Endodermal cell (in vitro differentiated cells): Measurements from ENCODE around the gene PIK3R2. TPM values are rescaled to one million over a fixed set of nuclear protein-coding genes. Genes with fewer than 3 reads are reported as not detected.
A peak's percentile ranks its signal among the peaks of the same experiment; 100 is the strongest.
"Not testable (repeated sequence)": the region's sequence is repeated elsewhere in the genome, so short reads cannot be mapped to it uniquely, and the experiment has no call there.

ENCODE experiments used
- DNase-seq: peaks from one replicate; pipeline ENCODE4 v3.0.0-alpha.2; 2017
- H3K27ac ChIP-seq: 2 replicates; pipeline ENCODE4 v1.5.1; 2013; ENCODE audit warnings: mild to moderate bottlenecking, low read depth, low read length, moderate library complexity
- H3K27me3 ChIP-seq: 2 replicates; pipeline ENCODE4 v1.6.1; 2013; ENCODE audit warnings: mild to moderate bottlenecking, low read length, moderate library complexity; ENCODE audit not compliant: insufficient read depth, control insufficient read depth, poor library complexity, severe bottlenecking
- H3K36me3 ChIP-seq: 2 replicates; pipeline ENCODE4 v1.7.0; 2013; ENCODE audit warnings: mild to moderate bottlenecking, low read length, moderate library complexity; ENCODE audit not compliant: control insufficient read depth, insufficient read depth
- H3K4me1 ChIP-seq: one replicate; pipeline ENCODE4 v1.7.0; 2013; ENCODE audit warnings: low read length; ENCODE audit not compliant: control insufficient read depth, insufficient read depth
- H3K4me3 ChIP-seq: 2 replicates; pipeline ENCODE4 v1.5.1; 2013; ENCODE audit warnings: mild to moderate bottlenecking, low read length, moderate library complexity
- H3K9ac ChIP-seq: 2 replicates; pipeline ENCODE4 v1.6.1; 2013; ENCODE audit warnings: mild to moderate bottlenecking, low read length, moderate library complexity; ENCODE audit not compliant: poor library complexity, severe bottlenecking; ENCODE audit errors: extremely low read depth
- H3K9me3 ChIP-seq: 2 replicates; pipeline ENCODE4 v1.6.1; 2013; ENCODE audit warnings: mild to moderate bottlenecking, low read length, moderate library complexity; ENCODE audit not compliant: control insufficient read depth
- H3K27ac Mint-ChIP-seq: 2 replicates; pipeline ENCODE4 v1.8.0; 2020; ENCODE audit warnings: mixed read lengths
- H3K27me3 Mint-ChIP-seq: 2 replicates; pipeline ENCODE4 v1.8.0; 2021; ENCODE audit warnings: mild to moderate bottlenecking, mixed read lengths; ENCODE audit not compliant: insufficient read depth
- H3K36me3 Mint-ChIP-seq: 2 replicates; pipeline ENCODE4 v1.8.0; 2020; ENCODE audit warnings: low read depth, mixed read lengths
- H3K4me1 Mint-ChIP-seq: 2 replicates; pipeline ENCODE4 v1.8.0; 2020; ENCODE audit warnings: mixed read lengths
- H3K4me3 Mint-ChIP-seq: 2 replicates; pipeline ENCODE4 v1.8.0; 2020; ENCODE audit warnings: mild to moderate bottlenecking, moderate library complexity, mixed read lengths
- H3K9me3 Mint-ChIP-seq: 2 replicates; pipeline ENCODE4 v1.8.0; 2020; ENCODE audit warnings: mild to moderate bottlenecking, mixed read lengths
- CTCF ChIP-seq: fragments of 200-600 bp; sonication (generic); conservative IDR thresholded peaks from 2 replicates; pipeline ENCODE4 v1.5.0; 2021; ENCODE audit warnings: antibody characterized with exemption, mild to moderate bottlenecking
- WGBS, 2 experiments: methylation state at CpG; one replicate each; pipeline versions ENCODE4 v1.1.5 to v1.1.7; 2013; ENCODE audit warnings: missing lambda C conversion rate in 2 of 2, mixed read lengths in 1 of 2; ENCODE audit not compliant: insufficient coverage in 1 of 2, insufficient read length in 1 of 2; 5-methylcytosine and 5-hydroxymethylcytosine counted together
- total RNA-seq, 2 donors: library from RNA; stranded (reverse); fragmentation: NEBNext Ultra II Directional in 1 of 2; extraction: Animal tissue kit (Norgen Biotek cat#: 25700) in 1 of 2; gene quantifications; 2 replicates in 1 of 2; 3 replicates in 1 of 2; pipeline ENCODE4 v1.2.1, GENCODE V29; 2021

PIK3R2 gene
- total RNA-seq, 2 donors from 2014 or later = 52.9 to 58.8 TPM

- Mint-ChIP-seq H3K36me3 (peaks cover 10% of the 10 kb centered on the region), H3K9me3 (no peaks in the 10 kb centered on the region), H3K27me3 (no peaks in the 10 kb centered on the region), H3K27ac (peak overlapping the region; percentile 50), H3K4me3 (no peak overlapping the region), H3K4me1 (peaks cover 7% of the 10 kb centered on the region)
- Histone ChIP-seq H3K9ac (no peak overlapping the region), H3K9me3 (no peaks in the 10 kb centered on the region), H3K4me1 (no peaks in the 10 kb centered on the region), H3K4me3 (no peak overlapping the region), H3K36me3 (peaks cover 13% of the 10 kb centered on the region), H3K27me3 (no peaks in the 10 kb centered on the region), H3K27ac (peak overlapping the region; percentile 66)
- WGBS, 2 experiments = 92 to 98% methylated on average over 11 to 22 of the region's 22 CpGs
- no peak for TF ChIP-seq CTCF
- DNase-seq = no peak
These were observed 4.0 kb downstream of the PIK3R2 start for GRCh38 chr19:18156841-18157464.

- DNase-seq = peak; percentile 72
- Histone ChIP-seq H3K9me3 (no peaks in the 10 kb centered on the region), H3K9ac (no peak overlapping the region), H3K36me3 (peaks cover 17% of the 10 kb centered on the region), H3K27me3 (no peaks in the 10 kb centered on the region), H3K4me3 (no peak overlapping the region), H3K27ac (peak overlapping the region; percentile 66), H3K4me1 (no peaks in the 10 kb centered on the region)
- Mint-ChIP-seq H3K4me1 (peaks cover 7% of the 10 kb centered on the region), H3K4me3 (no peak overlapping the region), H3K9me3 (no peaks in the 10 kb centered on the region), H3K36me3 (peaks cover 13% of the 10 kb centered on the region), H3K27ac (no peak overlapping the region), H3K27me3 (no peaks in the 10 kb centered on the region)
- no peak for TF ChIP-seq CTCF
- WGBS, 2 experiments = 62 to 77% methylated on average over 13 to 18 of the region's 18 CpGs
These were observed 4.6 kb downstream of the PIK3R2 start for GRCh38 chr19:18157465-18158063.

GRCh38 chr19:18158467-18158866 is 5.5 kb downstream of the PIK3R2 start:
- H3K4me3 ChIP-seq = no peak overlapping the region
- no peak for DNase-seq
- no peaks in the 10 kb centered on the region for H3K9me3 ChIP-seq
- Mint-ChIP-seq H3K9me3 (no peaks in the 10 kb centered on the region), H3K27ac (no peak overlapping the region), H3K36me3 (peaks cover 20% of the 10 kb centered on the region), H3K4me3 (no peak overlapping the region), H3K27me3 (no peaks in the 10 kb centered on the region), H3K4me1 (peaks cover 7% of the 10 kb centered on the region)
- no peak overlapping the region for H3K9ac ChIP-seq
- 90 to 100% methylated on average over 2 to 4 of the region's 4 CpGs for WGBS, 2 experiments
- peaks cover 26% of the 10 kb centered on the region for H3K36me3 ChIP-seq
- no peaks in the 10 kb centered on the region for H3K4me1 ChIP-seq
- no peak overlapping the region for H3K27ac ChIP-seq
- H3K27me3 ChIP-seq = no peaks in the 10 kb centered on the region
- no peak for TF ChIP-seq CTCF

GRCh38 chr19:18159059-18159616 is 6.2 kb downstream of the PIK3R2 start:
- H3K27ac Mint-ChIP-seq, H3K9me3 ChIP-seq, H3K4me3 ChIP-seq, H3K27ac ChIP-seq, H3K4me1 ChIP-seq, H3K4me1 Mint-ChIP-seq, H3K27me3 ChIP-seq, DNase-seq, H3K4me3 Mint-ChIP-seq, H3K9me3 Mint-ChIP-seq, H3K9ac ChIP-seq, H3K27me3 Mint-ChIP-seq: not testable (repeated sequence)
- peaks cover 27% of the 10 kb centered on the region for H3K36me3 ChIP-seq
- peaks cover 23% of the 10 kb centered on the region for H3K36me3 Mint-ChIP-seq
- WGBS, 2 experiments = 84 to 96% methylated on average over 4 of the region's 6 CpGs
